ENCODE measurements around the gene ARHGEF10L. TPM values are rescaled to one million over a fixed set of nuclear protein-coding genes. Genes with fewer than 3 reads are reported as not detected.

Gene ARHGEF10L
- total RNA-seq, 1 experiment from 2014 or later = 11.2 TPM

DNA sequence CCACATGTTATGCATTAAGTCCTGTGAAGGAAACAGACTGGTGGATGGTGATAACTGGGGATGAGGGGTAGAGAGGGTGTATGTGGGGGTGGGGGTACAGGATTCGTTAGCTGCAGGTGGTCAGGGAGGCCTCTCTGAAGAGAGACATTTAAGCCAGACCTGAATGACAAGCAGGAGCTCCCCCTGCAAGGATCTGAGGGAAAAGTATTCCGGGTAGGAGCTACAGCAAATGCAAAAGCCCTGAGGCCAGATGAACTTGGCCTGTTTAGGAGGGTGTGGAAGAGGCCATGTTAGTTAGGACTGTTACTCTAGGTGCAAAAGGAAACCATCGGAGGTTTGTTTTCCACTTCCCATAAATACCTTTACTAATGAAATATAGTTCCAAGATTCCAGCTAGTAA, 9.9 kb downstream of the ARHGEF10L start:
- Histone ChIP-seq H3F3A (ENCODE audit: low read length, unreplicated experiment) (no peaks in the 10 kb centered on the region), H3K27me3 (ENCODE audit: low read length) (no peaks in the 10 kb centered on the region), H3K4me1 (ENCODE audit: insufficient read depth, low read length) (peaks cover 52% of the 10 kb centered on the region), H4K20me1 (ENCODE audit: low read length) (no peaks in the 10 kb centered on the region), H3K9ac (ENCODE audit: low read length) (no peak overlapping the region), H3K27ac (ENCODE audit: low read length) (no peak overlapping the region), H3K79me2 (ENCODE audit: low read length) (peaks cover 57% of the 10 kb centered on the region), H3K4me2 (ENCODE audit: low read length) (no peak overlapping the region), H3K4me3 (ENCODE audit: low read length) (no peak overlapping the region), H3K9me2 (replicated peaks; ENCODE audit: low read length) (no peaks in the 10 kb centered on the region), H2AFZ (ENCODE audit: low read length) (no peak overlapping the region), H3K36me3 (ENCODE audit: low read depth, low read length) (no peaks in the 10 kb centered on the region), H3K9me3 (ENCODE audit: low read length) (no peaks in the 10 kb centered on the region)
- no peak for DNase-seq
- ChIA-PET CTCF (no interaction called here), POLR2A (ENCODE audit: unreplicated experiment) (no interaction called here)
- no peak for ATAC-seq
- TF ChIP-seq, protein P1, sequence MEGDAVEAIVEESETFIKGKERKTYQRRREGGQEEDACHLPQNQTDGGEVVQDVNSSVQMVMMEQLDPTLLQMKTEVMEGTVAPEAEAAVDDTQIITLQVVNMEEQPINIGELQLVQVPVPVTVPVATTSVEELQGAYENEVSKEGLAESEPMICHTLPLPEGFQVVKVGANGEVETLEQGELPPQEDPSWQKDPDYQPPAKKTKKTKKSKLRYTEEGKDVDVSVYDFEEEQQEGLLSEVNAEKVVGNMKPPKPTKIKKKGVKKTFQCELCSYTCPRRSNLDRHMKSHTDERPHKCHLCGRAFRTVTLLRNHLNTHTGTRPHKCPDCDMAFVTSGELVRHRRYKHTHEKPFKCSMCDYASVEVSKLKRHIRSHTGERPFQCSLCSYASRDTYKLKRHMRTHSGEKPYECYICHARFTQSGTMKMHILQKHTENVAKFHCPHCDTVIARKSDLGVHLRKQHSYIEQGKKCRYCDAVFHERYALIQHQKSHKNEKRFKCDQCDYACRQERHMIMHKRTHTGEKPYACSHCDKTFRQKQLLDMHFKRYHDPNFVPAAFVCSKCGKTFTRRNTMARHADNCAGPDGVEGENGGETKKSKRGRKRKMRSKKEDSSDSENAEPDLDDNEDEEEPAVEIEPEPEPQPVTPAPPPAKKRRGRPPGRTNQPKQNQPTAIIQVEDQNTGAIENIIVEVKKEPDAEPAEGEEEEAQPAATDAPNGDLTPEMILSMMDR (conservative IDR thresholded peaks at IDR 0.05; ENCODE audit: low read depth, low read length) = no peak
- BruUV-seq (replicated peaks) = no TSS peak
- intact Hi-C loops (cut with micrococcal nuclease) = no loop called here

GRCh38 chr1:17550729-17551584, 11.5 kb downstream of the ARHGEF10L start:
- POLR2A ChIA-PET (ENCODE audit: unreplicated experiment) = no interaction called here
- peak; percentile 78 for DNase-seq
- Histone ChIP-seq H3K4me3 (ENCODE audit: low read length) (0 out of 2 replicates have a peak overlapping the region, but pooled peaks have one; percentile 15), H3F3A (ENCODE audit: low read length, unreplicated experiment) (no peaks in the 10 kb centered on the region), H3K36me3 (ENCODE audit: low read depth, low read length) (no peaks in the 10 kb centered on the region), H3K79me2 (ENCODE audit: low read length) (peaks cover 62% of the 10 kb centered on the region), H4K20me1 (ENCODE audit: low read length) (no peaks in the 10 kb centered on the region), H3K4me2 (ENCODE audit: low read length) (peak overlapping the region; percentile 67), H3K27me3 (ENCODE audit: low read length) (no peaks in the 10 kb centered on the region), H3K4me1 (ENCODE audit: insufficient read depth, low read length) (peaks cover 45% of the 10 kb centered on the region), H3K9ac (ENCODE audit: low read length) (peak overlapping the region; percentile 42), H3K9me2 (replicated peaks; ENCODE audit: low read length) (no peaks in the 10 kb centered on the region), H3K9me3 (ENCODE audit: low read length) (no peaks in the 10 kb centered on the region), H2AFZ (ENCODE audit: low read length) (no peak overlapping the region), H3K27ac (ENCODE audit: low read length) (peak overlapping the region; percentile 81)
- TF ChIP-seq EZH2phosphoT487 (IDR thresholded peaks at IDR 0.05; ENCODE audit: borderline replicate concordance, low read length) = no peak
- no peak for TF ChIP-seq EZH2 (IDR thresholded peaks at IDR 0.05; ENCODE audit: low read length, unreplicated experiment)
- TF ChIP-seq, protein P1 (conservative IDR thresholded peaks at IDR 0.05; ENCODE audit: low read depth, low read length) = no peak
- intact Hi-C loops (cut with micrococcal nuclease) = no loop called here
- no TSS peak for BruUV-seq (replicated peaks)
- CTCF ChIA-PET = no interaction called here
- ATAC-seq = peak; percentile 16

- H3K79me2 ChIP-seq (ENCODE audit: low read length) = peaks cover 53% of the 10 kb centered on the region
- no peaks in the 10 kb centered on the region for H3K9me2 ChIP-seq (replicated peaks; ENCODE audit: low read length)
- DNase-seq (peak; percentile 54), ATAC-seq (peak; percentile 59)
- peak overlapping the region; percentile 67 for H3K4me2 ChIP-seq (ENCODE audit: low read length)
- no peaks in the 10 kb centered on the region for H3F3A ChIP-seq (ENCODE audit: low read length, unreplicated experiment)
- ChIA-PET POLR2A (ENCODE audit: unreplicated experiment) (no interaction called here), CTCF (no interaction called here)
- H3K9ac ChIP-seq (ENCODE audit: low read length) = peak overlapping the region; percentile 42
- no peaks in the 10 kb centered on the region for H3K36me3 ChIP-seq (ENCODE audit: low read depth, low read length)
- H2AFZ ChIP-seq (ENCODE audit: low read length) = no peak overlapping the region
- intact Hi-C loops (cut with micrococcal nuclease) = no loop called here
- H3K27ac ChIP-seq (ENCODE audit: low read length) = peak overlapping the region; percentile 81
- no peaks in the 10 kb centered on the region for H3K27me3 ChIP-seq (ENCODE audit: low read length)
- peaks cover 45% of the 10 kb centered on the region for H3K4me1 ChIP-seq (ENCODE audit: insufficient read depth, low read length)
- TF ChIP-seq, protein P1 (conservative IDR thresholded peaks at IDR 0.05; ENCODE audit: low read depth, low read length) = no peak
- H3K4me3 ChIP-seq (ENCODE audit: low read length) = peak overlapping the region; percentile 15; the same call in 1 of the 2 replicates
- BruUV-seq (replicated peaks) = no TSS peak
- no peaks in the 10 kb centered on the region for H3K9me3 ChIP-seq (ENCODE audit: low read length)
- no peaks in the 10 kb centered on the region for H4K20me1 ChIP-seq (ENCODE audit: low read length)
These were observed 12.3 kb downstream of the ARHGEF10L start for GRCh38 chr1:17551755-17552234.

All from PC-3 (cell line).